Measurements from ENCODE around the gene CAD. TPM values are rescaled to one million over a fixed set of nuclear protein-coding genes. Genes with fewer than 3 reads are reported as not detected.
A peak's percentile ranks its signal among the peaks of the same experiment; 100 is the strongest.

CAD gene
- total RNA-seq, 6 donors from 2014 or later, result 19.8 to 66.0 (median 33.5) TPM

DNA sequence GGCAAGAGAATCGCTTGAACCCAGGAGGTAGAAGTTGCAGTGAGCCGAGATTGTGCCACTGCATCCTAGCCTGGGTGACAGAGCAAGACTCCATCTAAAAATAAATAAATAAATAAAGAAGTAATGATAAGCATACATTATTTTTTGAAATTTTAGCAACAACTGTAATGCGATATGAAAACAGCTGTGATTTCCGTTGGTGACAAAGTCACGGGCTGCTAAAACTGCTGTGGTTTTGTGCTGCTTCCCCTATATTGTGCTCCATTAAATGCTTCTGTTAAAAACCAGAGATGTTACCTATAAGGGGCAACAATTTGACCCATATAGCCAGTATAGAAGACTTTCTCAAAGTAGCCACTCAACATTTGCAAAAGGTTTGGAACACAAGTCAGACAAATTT is 73.4 kb downstream of the CAD start:
- WGBS, 2 donors, result 67 to 81% methylated on average over 5 of the region's 5 CpGs
- H3K4me1 ChIP-seq, result no peaks in the 10 kb centered on the region
- no peaks in the 10 kb centered on the region for H3K27me3 ChIP-seq
- DNase-seq (no peak), ATAC-seq (ENCODE audit: low FRiP score in 2 of 2) (no peak)
- TF ChIP-seq EP300 (IDR thresholded peaks at IDR 0.05) (no peak), POLR2AphosphoS5 (IDR thresholded peaks at IDR 0.05) (no peak), CTCF (IDR thresholded peaks at IDR 0.05) (no peak), POLR2A (IDR thresholded peaks at IDR 0.05) (no peak)
- no peak overlapping the region for H3K4me3 ChIP-seq
- no peak overlapping the region for H3K27ac ChIP-seq
- no peaks in the 10 kb centered on the region for H3K9me3 ChIP-seq
- H3K36me3 ChIP-seq, result no peaks in the 10 kb centered on the region

DNA sequence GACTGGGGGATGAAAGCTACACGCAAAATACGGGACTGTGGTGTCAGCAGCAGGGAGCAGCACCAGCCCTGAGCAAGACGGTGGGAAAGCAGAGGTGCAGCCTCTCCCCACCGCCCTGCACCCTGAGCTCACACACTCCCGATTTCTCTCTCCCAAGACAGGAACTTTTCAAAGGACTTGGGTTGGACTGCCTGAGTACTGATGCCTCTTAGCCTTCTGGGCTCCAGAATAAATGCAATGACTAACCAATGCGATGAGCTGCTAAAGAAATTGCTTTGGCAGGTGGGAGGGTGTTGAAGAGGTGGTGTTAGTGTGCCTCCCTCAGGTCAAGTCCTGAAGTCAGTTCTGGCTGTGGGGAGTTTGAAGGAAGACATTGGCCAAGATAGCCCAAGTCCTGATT is 74.7 kb downstream of the CAD start:
- Histone ChIP-seq H3K27me3 (no peaks in the 10 kb centered on the region), H3K9me3 (no peaks in the 10 kb centered on the region), H3K36me3 (no peaks in the 10 kb centered on the region), H3K4me1 (no peaks in the 10 kb centered on the region), H3K4me3 (no peak overlapping the region), H3K27ac (no peak overlapping the region)
- 66 to 80% methylated on average over 6 of the region's 6 CpGs for WGBS, 2 donors
- DNase-seq (no peak), ATAC-seq (ENCODE audit: low FRiP score in 2 of 2) (peak in 1 of 2 donors; percentile 28)
- TF ChIP-seq POLR2AphosphoS5 (IDR thresholded peaks at IDR 0.05), result no peak
- TF ChIP-seq POLR2A (IDR thresholded peaks at IDR 0.05), result no peak
- no peak for TF ChIP-seq CTCF (IDR thresholded peaks at IDR 0.05)
- no peak for TF ChIP-seq EP300 (IDR thresholded peaks at IDR 0.05)

Other genes starting within 250 kb of the CAD start
- gene MAPRE3, start 246.7 kb upstream of the CAD start, total RNA-seq, result 10 to 100 TPM; 13.5 to 61.8 (median 20.1) TPM
- gene TMEM214, start 184.4 kb upstream of the CAD start, total RNA-seq, result 100 to 1,000 TPM in 1 of 6 donors, 10 to 100 TPM in 5; 42.5 to 176 (median 62.0) TPM
- gene AGBL5, start 165.7 kb upstream of the CAD start, total RNA-seq, result 10 to 100 TPM in 5 of 6 donors, 1 to 10 TPM in 1; 7.8 to 17.6 (median 14.3) TPM
- gene OST4, start 145.7 kb upstream of the CAD start, total RNA-seq, result 100 to 1,000 TPM in 5 of 6 donors, 10 to 100 TPM in 1; 90.4 to 265 (median 176) TPM
- 100 to 1,000 TPM in 2 of 6 donors, 10 to 100 TPM in 4; 20.7 to 158 (median 49.0) TPM for gene EMILIN1, start 138.8 kb upstream of the CAD start, total RNA-seq
- gene KHK, start 130.6 kb upstream of the CAD start, total RNA-seq, result 10 to 100 TPM in 1 of 6 donors, 1 to 10 TPM in 5; 2.4 to 10.4 (median 6.3) TPM
- 1 to 10 TPM in 2 of 6 donors, under 1 TPM in 1, not detected in 3; 0.79 to 1.2 (median 1.0) TPM for gene CGREF1, start 98.2 kb upstream of the CAD start, total RNA-seq
- under 1 TPM in 3 of 6 donors, not detected in 3; 0.10 to 0.30 (median 0.11) TPM for gene ABHD1, start 93.6 kb upstream of the CAD start, total RNA-seq
- 100 to 1,000 TPM in 1 of 6 donors, 10 to 100 TPM in 5; 45.7 to 102 (median 66.0) TPM for gene PREB, start 82.7 kb upstream of the CAD start, total RNA-seq
- gene PRR30, start 78.0 kb upstream of the CAD start, total RNA-seq, result not detected
- gene TCF23, start 68.4 kb upstream of the CAD start, total RNA-seq, result under 1 TPM in 2 of 6 donors, not detected in 4; 0.13 to 0.20 TPM
- gene ATRAID, start 5.3 kb upstream of the CAD start, total RNA-seq, result 100 to 1,000 TPM in 4 of 6 donors, 10 to 100 TPM in 2; 53.4 to 126 (median 112) TPM
- gene SLC5A6, start 5.1 kb upstream of the CAD start, total RNA-seq, result 10 to 100 TPM; 13.6 to 29.6 (median 21.0) TPM
- 1 to 10 TPM in 4 of 6 donors, under 1 TPM in 2; 0.20 to 2.3 (median 1.2) TPM for gene SLC30A3, start 45.7 kb downstream of the CAD start, total RNA-seq
- not detected for gene DNAJC5G, start 58.1 kb downstream of the CAD start, total RNA-seq
- under 1 TPM in 1 of 6 donors, not detected in 5; 0.49 TPM for gene TRIM54, start 65.1 kb downstream of the CAD start, total RNA-seq
- 10 to 100 TPM in 2 of 6 donors, 1 to 10 TPM in 4; 2.6 to 81.7 (median 4.6) TPM for gene UCN, start 91.1 kb downstream of the CAD start, total RNA-seq
- 10 to 100 TPM; 51.2 to 99.3 (median 75.9) TPM for gene MPV17, start 105.7 kb downstream of the CAD start, total RNA-seq
- 100 to 1,000 TPM in 1 of 6 donors, 10 to 100 TPM in 5; 43.9 to 104 (median 48.9) TPM for gene GTF3C2, start 139.4 kb downstream of the CAD start, total RNA-seq
- 10 to 100 TPM; 24.8 to 48.2 (median 29.8) TPM for gene EIF2B4, start 153.0 kb downstream of the CAD start, total RNA-seq
- gene SNX17, start 153.2 kb downstream of the CAD start, total RNA-seq, result 100 to 1,000 TPM in 3 of 6 donors, 10 to 100 TPM in 3; 69.1 to 142 (median 113) TPM
- gene ZNF513, start 163.4 kb downstream of the CAD start, total RNA-seq, result 10 to 100 TPM in 5 of 6 donors, 1 to 10 TPM in 1; 9.3 to 31.4 (median 18.0) TPM
- gene PPM1G, start 192.2 kb downstream of the CAD start, total RNA-seq, result 10 to 100 TPM; 39.8 to 60.6 (median 55.3) TPM
- gene NRBP1, start 211.3 kb downstream of the CAD start, total RNA-seq, result 10 to 100 TPM; 46.5 to 81.5 (median 62.5) TPM
- 10 to 100 TPM; 13.8 to 39.7 (median 31.0) TPM for gene KRTCAP3, start 225.0 kb downstream of the CAD start, total RNA-seq